NCI-H2171 (cell line): ENCODE data around the gene ALK.
A peak's percentile ranks its signal among the peaks of the same experiment; 100 is the strongest.

Experiments
- DNase-seq: peaks from one replicate; lab custom pipeline; 2025; lab: John Stamatoyannopoulos, UW

Gene ALK

DNA sequence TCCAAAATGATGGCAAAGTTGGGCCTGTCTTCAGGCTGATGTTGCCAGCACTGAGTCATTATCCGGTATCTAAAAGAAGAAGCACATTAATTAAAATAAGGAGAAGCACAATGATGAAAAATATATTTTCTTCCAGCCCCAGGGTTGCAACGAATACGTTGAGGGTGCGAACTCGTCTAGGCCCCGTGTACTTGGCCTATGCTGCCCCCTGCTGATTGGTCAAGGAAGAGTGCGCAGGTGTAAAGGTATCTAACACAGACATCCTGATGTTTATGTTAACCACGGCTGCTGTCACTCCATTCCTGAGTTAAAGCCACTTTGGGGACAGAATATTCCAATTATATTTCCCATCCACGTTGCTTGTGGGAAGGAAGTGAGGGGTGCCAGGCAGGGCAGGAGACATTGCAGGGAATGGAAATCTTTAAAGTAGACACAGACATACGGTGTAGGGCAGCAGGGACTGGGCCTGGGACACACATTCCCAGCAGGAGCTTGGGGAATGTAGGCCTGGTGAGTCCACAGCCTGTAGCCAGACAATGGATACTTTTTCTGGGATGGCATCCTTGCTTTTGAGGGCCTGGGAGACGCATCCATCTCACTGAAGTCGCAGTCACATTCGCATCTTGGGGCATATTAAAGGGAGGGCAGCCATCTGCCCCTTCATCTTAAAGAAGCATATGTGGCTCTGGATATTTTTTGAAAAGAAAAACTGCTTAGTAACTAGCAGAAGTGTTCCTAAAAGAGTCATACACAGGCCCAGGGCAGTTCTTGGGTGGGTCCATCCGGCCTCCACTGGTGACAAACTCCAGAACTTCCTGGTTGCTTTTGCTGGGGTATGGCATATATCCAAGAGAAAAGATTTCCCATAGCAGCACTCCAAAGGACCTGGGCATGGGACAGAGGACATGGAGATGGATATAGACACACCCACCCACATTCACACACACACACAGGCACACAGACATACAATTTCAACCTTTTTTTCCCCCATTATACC is 724.3 kb downstream of the ALK start:
- DNase-seq = peak; percentile 63

DNA sequence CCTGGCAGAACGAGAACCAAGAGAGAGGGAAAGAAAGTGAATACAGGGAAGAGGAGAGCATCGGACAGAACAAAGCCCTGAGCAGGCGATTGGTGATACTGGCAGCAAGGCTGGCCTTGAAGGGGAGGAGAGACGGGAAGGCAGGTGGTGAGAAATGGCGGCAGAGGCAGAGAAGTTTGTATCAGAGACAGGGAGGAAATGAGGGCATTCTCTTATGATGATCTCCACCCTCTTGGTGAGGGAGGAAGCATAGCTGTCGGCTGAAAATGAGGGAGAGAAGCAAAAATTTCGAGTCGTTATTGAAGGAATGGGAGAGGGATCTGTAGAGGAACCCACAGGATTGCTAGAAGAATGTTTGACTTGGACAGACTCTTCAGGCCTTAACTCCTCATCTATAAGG is 725.6 kb downstream of the ALK start:
- DNase-seq = no peak

DNA sequence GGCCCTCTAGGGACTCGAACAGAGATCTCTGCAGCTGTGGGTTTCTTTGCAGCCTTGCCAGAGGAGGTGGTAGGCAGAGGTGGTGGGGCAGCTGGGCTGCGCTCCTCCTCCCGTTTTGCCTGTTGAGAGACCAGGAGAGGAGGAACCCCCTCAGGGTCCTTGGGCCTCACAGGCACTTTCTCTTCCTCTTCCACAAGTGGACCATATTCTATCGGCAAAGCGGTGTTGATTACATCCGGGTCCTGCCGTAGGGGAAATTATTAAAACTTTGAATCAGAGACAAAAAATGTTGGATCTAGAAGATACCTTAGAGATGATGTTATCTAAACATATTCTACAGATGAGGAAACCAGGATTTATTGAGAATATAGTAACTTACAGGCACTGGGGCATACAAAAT is 727.7 kb downstream of the ALK start:
- no peak for DNase-seq

DNA sequence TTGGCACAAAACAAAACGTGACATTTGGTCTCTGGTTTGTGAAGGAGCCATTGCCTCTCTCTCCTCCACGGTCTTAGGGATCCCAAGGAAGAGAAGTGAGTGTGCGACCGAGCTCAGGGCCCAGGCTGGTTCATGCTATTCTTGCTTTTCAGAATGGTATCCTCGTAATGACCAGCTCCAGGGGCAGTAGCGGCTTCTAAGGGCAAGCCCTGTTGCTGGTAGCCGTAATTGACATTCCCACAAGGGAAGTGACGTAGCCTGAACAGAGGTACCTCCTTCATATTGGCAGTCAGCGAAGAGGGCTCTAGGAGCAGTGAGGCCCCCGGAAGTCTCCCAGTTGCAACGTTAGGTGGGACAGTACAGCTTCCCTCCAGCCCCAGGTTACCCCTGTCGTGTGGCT is 728.3 kb downstream of the ALK start:
- no peak for DNase-seq

DNA sequence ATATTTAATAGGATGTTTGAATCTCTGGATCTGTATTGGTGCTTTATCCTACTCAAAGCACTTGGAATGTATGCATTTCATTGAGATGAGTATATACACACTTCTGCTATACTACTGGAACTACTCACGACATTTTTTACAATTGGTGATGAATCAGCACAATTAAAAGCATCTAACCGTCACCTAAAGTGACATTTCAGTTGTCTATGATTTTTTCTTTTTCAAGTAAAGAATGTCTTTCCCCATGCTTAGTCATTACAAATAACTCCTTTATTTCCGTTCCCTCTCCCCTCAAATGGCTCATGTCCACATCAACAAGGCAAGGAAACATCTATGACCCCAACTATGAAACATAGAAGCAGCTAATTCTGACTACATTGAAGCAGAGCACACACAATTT is 728.9 kb downstream of the ALK start:
- no peak for DNase-seq

DNA sequence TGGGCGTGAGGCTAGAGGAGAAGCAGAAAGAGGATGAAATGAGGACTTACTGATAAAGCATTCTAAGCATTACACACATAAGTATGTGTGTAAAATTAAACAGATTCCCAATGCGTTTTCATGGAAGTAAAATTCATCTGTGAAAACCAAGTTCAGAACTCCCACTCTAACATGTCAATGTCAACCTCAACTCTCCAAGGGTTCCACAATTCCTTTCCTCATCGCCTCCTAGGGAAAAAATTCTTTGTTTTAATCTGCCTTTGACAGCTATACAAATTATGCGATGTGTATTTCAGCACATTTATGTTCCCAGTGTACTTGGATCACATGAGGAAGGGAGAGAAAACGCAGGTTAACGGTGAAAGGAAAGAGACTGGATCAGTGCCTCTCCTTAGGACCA is 729.6 kb downstream of the ALK start:
- no peak for DNase-seq

DNA sequence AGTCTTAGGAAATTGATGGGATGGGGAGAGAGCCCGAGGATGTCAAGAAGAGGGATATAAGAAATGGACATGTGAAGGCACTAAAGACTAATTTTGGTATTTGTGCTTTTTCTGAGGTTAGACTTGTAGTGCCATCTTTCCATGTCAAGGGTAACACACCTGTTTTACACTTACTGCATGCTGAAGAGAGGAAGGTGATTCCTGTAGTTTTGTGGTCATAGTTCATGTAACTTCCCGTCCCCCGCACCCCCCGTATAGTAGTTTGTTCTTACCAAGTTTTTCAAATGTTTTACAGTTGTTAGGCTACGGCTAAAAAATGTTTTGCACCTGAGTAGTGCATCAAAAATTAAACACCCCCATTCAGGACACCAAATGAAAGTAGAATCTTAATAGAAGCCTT is 732.3 kb downstream of the ALK start:
- DNase-seq = no peak

DNA sequence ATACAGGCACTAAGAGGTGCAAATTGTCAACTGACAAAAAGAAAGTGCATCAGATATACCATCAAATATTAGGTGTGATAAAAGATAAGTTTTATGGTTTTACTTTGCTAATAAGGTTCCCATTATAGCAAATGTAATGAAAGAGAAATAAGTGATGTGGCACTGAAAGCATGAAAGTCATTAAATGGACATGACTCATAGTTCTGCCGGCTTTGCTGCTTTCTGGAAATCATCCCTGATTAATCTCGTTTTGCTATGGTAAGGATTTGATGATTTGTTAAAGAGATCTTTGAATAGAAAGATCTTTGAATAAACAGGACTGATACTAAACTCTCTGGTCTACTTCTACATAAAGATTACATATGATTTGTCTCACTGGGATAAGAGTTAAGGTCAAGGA is 733.5 kb downstream of the ALK start:
- no peak for DNase-seq

DNA sequence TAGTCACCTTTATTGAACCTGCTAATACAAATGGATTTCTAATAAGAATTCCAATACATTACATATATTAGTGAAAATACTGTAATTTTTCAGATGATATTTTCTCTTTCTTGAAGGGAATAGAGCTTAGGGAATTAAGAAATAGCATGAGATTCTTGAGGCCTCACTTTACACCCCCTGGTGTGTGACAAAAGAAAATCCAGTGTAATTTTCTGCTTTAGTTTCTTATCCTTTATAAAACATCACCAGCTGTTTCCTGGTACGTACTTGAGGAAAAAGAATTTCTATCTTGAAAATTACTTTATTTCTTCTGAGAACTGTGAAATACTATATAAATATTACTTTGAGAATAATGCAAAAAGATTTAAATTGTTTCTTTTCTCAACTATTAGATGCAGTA is 734.6 kb downstream of the ALK start:
- DNase-seq = no peak

DNA sequence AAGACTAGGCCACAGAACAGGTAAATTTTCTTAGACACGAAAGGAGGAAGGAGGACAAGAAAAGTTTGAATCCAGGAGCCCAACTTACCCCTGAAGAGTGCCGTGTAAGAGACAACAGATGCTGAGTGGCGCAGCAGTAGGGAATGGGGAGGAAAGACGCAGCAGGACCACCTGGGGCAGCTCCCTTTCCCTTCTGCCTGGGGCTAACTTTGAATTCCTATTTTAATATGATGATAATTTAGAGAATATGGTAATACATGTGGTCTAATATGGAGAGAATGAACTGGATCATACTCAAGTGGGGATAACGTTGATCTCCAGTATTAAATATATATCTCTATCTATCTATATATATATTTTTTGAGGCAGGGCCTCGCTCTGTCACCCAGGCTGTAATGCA is 736.9 kb downstream of the ALK start:
- DNase-seq = no peak

DNA sequence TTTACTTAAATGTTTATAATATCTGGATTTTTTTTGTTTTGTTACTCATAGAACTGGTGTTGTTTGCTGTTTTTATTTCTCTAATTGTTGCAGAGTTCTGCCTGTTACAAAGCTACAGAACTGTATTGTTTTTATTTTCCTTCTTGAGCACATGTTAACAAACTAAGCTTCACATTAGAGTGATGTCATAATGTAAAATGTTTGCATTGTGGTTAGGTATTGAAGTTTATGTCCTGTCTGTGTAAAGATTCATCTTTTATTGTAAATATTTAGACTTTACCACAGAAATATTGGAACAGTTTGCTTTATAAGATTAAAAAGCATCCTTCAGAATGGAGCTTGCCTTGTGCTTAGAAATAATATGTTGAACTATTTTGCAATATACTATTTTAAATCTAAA is 738.5 kb downstream of the ALK start:
- no peak for DNase-seq

DNA sequence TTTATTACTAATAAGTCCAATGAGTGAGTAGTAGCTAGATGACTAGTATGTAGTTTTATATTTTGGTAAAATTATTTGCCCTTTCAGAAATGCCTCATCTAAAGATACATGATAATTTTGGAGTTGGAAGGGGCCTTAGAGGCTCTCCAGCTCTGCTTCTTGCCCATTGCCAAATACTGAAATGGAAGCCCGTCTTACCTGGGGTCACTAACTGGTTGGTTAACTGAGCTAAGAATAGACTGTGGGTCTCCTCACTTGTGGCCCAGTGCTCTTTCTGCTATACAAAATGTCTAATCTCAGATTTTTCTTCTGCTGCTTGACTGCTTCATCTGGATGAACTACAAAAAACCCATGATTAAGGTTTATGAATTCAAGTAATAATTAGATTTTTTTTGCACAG is 739.1 kb downstream of the ALK start:
- DNase-seq = no peak

DNA sequence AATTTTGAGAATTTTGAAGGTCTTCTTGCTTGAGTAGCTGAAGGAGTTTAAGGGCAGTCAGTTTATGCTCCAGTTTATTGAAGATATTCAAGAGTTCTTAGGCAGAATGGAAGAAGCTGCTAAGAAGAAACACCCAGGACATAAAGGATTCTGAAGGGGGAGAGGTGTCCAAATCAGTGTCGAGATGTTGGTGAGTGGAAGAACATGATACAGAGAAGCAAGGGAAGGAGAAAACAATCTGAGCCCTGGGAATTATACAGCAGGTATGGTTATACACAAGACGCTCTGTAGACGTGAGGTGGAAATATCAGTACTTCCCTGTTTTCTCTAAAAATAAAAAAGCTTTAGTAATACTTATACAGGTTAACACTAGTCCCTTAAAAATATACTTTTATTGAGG is 746.0 kb downstream of the ALK start:
- no peak for DNase-seq

DNA sequence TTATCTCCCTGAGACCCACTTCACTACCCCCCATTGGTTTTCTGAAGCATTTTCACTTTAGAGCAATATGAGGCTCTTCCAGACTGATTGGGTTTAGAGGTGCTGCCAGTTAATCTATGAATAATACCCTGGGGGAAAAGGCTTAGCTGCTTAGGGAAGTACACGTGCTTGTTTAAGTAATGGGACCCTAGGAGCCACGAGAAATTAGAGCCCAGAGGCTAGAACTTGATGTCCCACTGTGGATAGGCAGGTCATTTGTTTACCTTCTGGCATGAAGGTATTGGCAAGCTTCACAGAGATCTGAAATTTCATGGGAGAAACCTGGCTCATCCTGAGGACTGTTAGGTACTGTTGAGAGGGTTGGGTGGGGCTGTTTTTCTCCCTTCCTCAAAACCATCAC is 746.4 kb downstream of the ALK start:
- DNase-seq = no peak

DNA sequence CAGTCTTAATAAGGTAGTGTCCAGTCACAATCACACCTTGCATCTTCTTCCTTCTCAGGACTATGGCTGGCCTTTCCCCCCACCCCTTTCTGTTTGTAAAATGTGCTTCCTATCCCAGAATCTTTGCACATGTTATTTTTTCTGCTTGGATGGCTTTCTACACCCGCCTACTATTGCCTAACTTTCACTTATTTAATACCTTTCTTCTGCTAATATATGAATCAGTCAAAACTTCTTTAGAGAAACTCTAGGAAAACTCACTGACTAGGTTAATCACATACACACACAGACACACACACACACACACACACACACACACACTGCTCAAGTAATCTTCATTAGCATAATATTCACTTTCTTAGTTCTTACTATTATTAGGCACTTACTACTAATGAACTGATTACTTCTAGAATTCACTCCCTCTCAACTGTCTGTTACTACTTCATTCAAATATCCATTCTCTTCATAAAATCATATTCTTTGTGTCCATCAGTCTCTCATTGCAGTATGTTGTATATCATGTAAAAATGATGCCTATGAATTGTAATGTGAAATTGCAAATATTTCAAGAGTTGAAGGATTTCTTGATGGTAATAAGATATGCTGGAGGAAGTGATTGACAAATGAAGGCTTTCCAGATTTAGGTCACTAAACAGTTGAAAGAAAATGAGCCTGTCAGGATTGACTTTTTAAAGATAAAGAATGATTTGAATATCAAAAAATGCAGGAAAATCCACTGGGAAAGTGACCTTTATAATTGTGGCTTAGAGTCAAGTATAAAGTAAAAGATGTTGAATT is 754.9 kb downstream of the ALK start:
- DNase-seq = no peak

DNA sequence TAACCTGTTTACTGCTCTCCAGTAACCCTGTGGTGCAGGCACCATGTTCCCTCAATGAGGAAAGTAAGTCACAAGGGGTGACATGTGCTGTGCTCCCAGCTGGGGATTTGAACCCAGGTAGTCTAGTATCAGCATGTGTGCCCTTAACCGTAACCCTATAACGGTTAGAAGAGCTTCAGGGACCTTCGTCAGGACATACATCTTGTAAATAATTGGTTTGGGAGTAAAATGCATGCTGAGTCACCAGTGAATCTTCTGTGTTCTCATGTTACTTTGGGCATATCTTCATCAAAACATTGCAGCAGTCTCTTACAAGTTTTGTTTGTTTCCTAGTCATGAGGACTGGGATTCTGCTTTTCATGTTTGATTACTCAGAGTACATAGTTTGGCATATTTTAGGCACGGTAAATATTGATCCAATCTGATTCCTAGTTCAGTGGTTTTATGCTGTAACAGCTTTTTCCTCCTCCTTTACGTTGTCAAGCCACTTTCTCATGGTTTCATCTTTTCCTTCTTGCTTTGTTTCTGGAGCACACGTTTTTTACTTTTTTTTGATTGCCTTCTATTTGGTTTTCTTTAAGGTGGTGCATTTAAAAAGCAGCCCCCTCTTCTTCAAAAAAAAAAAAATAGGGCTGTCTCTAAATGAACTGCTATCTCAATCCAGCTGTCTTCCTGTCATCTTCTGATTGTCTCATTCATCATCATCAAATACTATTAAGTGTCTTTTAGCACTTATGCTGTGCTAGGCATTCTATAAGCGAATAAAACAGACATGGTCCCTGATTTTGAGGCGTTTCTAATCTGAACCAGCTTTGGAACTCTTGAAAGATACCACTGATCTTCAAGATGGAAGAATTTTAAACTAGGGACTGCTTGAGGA is 755.8 kb downstream of the ALK start:
- DNase-seq = no peak

DNA sequence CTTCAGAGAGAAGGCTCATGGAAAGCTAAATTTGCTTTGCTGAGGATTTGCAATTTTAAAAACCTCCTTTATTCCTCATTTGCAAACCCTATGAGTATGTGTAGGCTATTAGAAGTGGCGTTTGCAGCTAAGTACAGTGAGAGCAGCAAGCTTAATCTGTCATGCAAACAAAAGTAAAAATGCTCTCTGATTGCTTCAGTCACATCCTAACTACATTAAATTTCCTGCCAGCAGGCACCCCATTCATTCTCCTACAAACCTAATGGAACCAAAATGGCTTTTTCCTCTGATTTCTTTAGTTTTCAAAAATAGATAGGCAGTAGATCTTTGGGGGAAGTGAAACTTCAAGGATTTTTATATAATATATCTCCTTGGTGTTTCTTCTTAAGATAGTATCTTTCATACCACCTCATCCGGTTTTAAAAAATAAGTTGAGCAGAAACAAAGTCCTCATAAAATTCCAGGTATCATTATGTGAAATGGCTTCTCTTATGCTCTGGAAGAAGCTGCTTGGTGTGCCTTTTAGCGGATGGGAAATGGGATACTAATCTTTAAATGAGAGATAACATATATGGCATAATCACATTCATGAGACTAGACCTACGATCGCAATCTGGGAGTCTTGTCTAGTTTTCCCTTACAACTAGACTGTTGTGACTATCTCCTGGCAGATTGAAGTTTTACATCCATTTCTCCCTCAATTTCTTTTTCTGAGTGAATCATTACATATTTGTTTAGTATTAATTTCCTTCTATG is 757.1 kb downstream of the ALK start:
- no peak for DNase-seq

DNA sequence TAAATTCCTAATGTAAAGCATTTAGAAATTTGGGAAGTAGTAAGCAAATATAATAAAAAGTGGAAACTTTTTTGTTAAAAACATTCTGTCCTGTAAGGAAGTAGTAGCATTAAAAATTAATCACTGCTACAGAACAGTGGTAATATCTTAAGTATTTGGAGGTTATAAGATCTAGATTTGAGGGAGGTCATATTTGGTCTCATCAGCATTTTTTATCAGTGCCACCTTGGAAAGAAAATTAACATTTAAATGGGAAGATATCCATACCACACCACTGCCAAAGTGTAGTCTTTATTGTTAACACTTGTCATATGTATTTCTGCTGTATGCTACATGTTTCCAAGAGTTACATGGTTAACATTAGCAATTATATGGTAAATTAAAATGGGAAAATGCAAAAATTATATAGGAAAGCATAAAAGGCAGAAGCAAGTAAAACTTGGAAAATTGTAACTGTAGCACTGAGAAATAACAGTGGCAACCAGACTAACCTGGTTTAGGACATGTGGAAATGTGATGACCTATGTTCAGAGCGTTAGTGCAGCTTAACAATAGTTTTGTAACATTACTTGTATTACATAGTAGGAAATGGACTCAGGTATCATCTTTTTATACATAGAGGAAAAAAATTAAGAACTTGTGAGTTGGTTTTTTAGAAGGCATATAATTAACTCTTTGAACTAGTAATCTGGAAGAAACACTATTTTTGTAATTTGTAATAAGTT is 759.0 kb downstream of the ALK start:
- DNase-seq = no peak

DNA sequence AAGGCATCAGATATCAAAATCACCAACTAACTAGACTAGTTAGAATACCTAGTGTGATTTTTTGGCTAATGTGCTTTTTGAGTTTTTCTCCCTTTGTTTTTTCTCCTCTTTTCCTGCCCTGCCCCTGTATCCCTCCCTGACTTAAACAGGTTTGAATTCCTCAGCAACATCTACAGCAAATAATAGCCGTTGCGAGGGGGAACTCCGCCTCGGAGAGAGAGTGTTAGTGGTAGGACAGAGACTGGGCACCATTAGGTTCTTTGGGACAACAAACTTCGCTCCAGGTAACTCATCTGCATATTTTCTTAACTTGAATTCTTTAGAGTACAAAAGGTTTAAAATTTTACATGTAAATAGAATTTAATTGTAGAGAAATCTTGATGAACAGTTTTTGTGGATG is 761.2 kb downstream of the ALK start:
- DNase-seq = no peak

DNA sequence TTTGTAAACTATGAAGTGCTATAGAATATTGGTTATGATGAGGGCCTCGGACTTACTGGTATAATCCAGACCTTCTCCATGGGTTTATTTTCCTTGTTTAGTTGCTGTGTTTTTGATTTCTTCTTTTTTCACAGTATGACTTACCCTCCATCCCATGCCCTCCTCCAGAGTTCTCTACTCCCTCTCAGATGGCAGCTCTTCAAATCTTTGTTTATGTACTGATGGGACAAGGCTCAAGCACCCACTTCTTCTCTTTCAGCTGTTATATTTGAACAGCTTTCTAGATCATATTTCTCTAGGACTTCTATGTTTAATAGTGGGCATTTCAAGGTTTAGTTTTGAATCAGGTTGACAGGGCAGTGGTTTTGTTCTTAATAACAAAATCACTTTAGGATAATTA is 762.3 kb downstream of the ALK start:
- no peak for DNase-seq

DNA sequence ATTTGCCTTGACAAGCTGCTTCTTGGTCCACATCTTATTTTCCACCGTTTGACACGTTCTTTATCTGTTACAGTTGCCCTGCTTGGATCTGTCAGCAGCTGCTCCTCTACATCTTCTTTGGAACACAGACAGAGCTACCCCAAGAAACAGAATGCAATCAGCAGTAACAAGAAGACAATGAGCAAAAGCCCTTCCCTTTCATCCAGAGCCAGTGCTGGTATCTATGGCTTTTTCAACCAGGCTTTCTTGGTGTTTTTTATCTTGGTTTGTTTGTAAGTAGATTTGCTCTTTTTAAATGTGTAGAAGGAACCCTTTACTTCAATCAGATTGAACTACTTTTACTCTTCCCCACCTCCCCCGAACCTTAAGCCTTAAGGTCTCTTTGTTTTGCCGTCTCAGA is 764.3 kb downstream of the ALK start:
- no peak for DNase-seq
